HL-60 (cell line): ENCODE measurements around the gene INSYN1.

ENCODE experiments used
- DNase-seq, 2 experiments: peaks; one replicate each; pipeline ENCODE4 v3.0.0-alpha.2; 2010 to 2020; ENCODE audit warnings: low read depth in 1 of 2, low spot score in 1 of 2
- H3K27ac ChIP-seq: fragments of 250-450 bp; sonication (Bioruptor Pico); replicated peaks from 2 replicates; pipeline ENCODE4 v1.5.1; 2020; ENCODE audit warnings: mild to moderate bottlenecking, moderate library complexity
- H3K27me3 ChIP-seq: fragments of 250-450 bp; sonication (Bioruptor Pico); 2 replicates; pipeline ENCODE4 v1.5.1; 2021; ENCODE audit warnings: mild to moderate bottlenecking, moderate library complexity; ENCODE audit not compliant: insufficient read depth, poor library complexity, severe bottlenecking
- H3K4me3 ChIP-seq: replicated peaks from 2 replicates; pipeline ENCODE4 v1.5.1; 2011; ENCODE audit warnings: mild to moderate bottlenecking, control low read depth, low read length; ENCODE audit not compliant: insufficient read depth
- GABPA ChIP-seq: IDR thresholded peaks from 2 replicates; pipeline ENCODE4 v1.6.1; 2012; ENCODE audit warnings: low read depth
- POLR2AphosphoS5 ChIP-seq: IDR thresholded peaks from 2 replicates; pipeline ENCODE4 v1.6.1; 2012; ENCODE audit warnings: low read depth
- SPI1 ChIP-seq: IDR thresholded peaks from 2 replicates; pipeline ENCODE4 v1.6.1; 2012; ENCODE audit warnings: low read depth, mild to moderate bottlenecking, borderline replicate concordance
- TF ChIP-seq, protein P1 (sequence below): IDR thresholded peaks from 2 replicates; pipeline ENCODE4 v1.6.1; 2012; ENCODE audit warnings: low read depth; ENCODE audit not compliant: insufficient replicate concordance
- TF ChIP-seq, protein P2 (sequence below): IDR thresholded peaks from one replicate; pipeline ENCODE4 v1.5.1; 2011; ENCODE audit warnings: low read length, control low read depth, inconsistent platforms; ENCODE audit not compliant: insufficient read depth

The INSYN1 gene

GRCh38 chr15:73792415-73792814, 39.3 kb upstream of the INSYN1 start:
- no peaks in the 10 kb centered on the region for H3K27me3 ChIP-seq
- no peak for TF ChIP-seq POLR2AphosphoS5
- TF ChIP-seq, protein P1, sequence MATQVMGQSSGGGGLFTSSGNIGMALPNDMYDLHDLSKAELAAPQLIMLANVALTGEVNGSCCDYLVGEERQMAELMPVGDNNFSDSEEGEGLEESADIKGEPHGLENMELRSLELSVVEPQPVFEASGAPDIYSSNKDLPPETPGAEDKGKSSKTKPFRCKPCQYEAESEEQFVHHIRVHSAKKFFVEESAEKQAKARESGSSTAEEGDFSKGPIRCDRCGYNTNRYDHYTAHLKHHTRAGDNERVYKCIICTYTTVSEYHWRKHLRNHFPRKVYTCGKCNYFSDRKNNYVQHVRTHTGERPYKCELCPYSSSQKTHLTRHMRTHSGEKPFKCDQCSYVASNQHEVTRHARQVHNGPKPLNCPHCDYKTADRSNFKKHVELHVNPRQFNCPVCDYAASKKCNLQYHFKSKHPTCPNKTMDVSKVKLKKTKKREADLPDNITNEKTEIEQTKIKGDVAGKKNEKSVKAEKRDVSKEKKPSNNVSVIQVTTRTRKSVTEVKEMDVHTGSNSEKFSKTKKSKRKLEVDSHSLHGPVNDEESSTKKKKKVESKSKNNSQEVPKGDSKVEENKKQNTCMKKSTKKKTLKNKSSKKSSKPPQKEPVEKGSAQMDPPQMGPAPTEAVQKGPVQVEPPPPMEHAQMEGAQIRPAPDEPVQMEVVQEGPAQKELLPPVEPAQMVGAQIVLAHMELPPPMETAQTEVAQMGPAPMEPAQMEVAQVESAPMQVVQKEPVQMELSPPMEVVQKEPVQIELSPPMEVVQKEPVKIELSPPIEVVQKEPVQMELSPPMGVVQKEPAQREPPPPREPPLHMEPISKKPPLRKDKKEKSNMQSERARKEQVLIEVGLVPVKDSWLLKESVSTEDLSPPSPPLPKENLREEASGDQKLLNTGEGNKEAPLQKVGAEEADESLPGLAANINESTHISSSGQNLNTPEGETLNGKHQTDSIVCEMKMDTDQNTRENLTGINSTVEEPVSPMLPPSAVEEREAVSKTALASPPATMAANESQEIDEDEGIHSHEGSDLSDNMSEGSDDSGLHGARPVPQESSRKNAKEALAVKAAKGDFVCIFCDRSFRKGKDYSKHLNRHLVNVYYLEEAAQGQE, result no peak
- TF ChIP-seq, protein P2, sequence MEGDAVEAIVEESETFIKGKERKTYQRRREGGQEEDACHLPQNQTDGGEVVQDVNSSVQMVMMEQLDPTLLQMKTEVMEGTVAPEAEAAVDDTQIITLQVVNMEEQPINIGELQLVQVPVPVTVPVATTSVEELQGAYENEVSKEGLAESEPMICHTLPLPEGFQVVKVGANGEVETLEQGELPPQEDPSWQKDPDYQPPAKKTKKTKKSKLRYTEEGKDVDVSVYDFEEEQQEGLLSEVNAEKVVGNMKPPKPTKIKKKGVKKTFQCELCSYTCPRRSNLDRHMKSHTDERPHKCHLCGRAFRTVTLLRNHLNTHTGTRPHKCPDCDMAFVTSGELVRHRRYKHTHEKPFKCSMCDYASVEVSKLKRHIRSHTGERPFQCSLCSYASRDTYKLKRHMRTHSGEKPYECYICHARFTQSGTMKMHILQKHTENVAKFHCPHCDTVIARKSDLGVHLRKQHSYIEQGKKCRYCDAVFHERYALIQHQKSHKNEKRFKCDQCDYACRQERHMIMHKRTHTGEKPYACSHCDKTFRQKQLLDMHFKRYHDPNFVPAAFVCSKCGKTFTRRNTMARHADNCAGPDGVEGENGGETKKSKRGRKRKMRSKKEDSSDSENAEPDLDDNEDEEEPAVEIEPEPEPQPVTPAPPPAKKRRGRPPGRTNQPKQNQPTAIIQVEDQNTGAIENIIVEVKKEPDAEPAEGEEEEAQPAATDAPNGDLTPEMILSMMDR, result no peak
- TF ChIP-seq GABPA, result no peak
- no peak for TF ChIP-seq SPI1
- H3K4me3 ChIP-seq, result no peak overlapping the region
- DNase-seq, result no peak
- H3K27ac ChIP-seq, result no peak overlapping the region

DNA sequence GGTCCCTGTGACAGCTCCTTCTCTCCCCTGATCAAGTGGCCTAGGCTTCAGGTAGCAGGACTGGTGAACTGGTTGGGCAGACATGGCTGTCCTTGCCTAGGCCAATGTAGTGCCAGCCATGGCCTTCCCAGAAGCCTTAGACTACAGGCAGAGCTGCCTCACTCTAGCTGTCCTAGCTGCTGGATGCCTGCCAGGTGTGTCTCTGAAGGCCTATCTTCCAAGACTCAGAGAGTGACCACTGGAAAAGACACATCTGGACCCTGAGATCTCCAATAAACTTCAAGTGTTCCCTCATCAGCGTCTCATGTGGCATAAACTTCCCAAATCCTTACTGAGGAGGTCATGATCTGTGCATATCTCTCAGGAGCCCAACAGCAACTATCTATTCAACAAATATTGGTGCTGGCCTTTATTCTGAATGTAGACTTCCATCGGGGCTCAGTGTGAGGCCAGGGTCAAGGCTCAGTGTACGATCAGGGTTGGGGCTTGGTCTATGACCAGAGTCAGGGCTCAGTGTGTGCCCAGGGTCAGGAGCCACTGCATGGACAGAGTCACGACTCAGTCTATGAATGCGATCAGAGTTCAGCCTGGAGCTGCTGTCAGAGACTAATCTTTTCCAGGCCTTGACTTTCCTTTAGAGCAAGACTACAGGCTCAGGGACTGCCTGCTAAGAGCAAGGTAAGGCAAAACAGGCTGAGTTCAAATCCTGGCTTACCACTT, 36.5 kb upstream of the INSYN1 start:
- Histone ChIP-seq H3K27me3 (no peaks in the 10 kb centered on the region), H3K27ac (no peak overlapping the region), H3K4me3 (no peak overlapping the region)
- no peak for DNase-seq
- TF ChIP-seq, protein P1, result no peak
- no peak for TF ChIP-seq GABPA
- TF ChIP-seq POLR2AphosphoS5, result no peak
- TF ChIP-seq SPI1, result no peak
- TF ChIP-seq, protein P2, result no peak

DNA sequence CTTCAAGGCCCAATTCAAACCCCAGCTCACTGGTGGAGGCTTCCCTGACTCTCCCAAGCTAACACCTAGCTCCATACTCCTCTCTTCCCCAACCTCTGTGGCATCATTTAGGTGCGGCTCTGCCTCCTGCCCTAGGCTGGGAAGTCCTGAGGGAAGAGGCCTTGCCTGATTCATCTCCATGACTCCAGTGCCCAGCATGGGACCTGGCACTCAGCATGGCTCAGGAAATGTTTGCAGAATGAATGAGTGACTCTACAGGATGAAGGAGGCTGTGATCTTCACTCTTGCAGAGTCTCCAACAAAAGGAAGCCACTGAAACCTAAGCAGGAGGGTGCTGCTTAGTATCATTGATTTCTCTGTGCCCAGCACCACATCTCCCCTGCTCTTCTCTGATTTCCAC, 34.5 kb upstream of the INSYN1 start:
- no peaks in the 10 kb centered on the region for H3K27me3 ChIP-seq
- no peak overlapping the region for H3K4me3 ChIP-seq
- TF ChIP-seq POLR2AphosphoS5 (no peak), GABPA (no peak), SPI1 (no peak)
- TF ChIP-seq, protein P2, result no peak
- TF ChIP-seq, protein P1, result no peak
- DNase-seq, result no peak
- no peak overlapping the region for H3K27ac ChIP-seq
